SK-N-SH treated with all-trans-retinoic acid at 6 μM for 48 hours (cell line): ENCODE results near the gene VDAC1.

Experiments used
- ESRRG ChIP-seq: fragments of 250-450 bp; sonication (Bioruptor Pico); IDR thresholded peaks from 2 replicates; pipeline ENCODE4 v1.6.1; 2021; ENCODE audit warnings: mild to moderate bottlenecking
- POU6F1 ChIP-seq: fragments of 250-450 bp; sonication (Bioruptor Pico); IDR thresholded peaks from 2 replicates; pipeline ENCODE4 v1.8.0; 2021; ENCODE audit warnings: low read depth, mild to moderate bottlenecking, moderate library complexity, borderline replicate concordance
- RARB ChIP-seq: fragments of 250-450 bp; sonication (Bioruptor Pico); IDR thresholded peaks from 2 replicates; pipeline ENCODE4 v1.8.0; 2021; ENCODE audit warnings: mild to moderate bottlenecking, moderate library complexity
- TOX ChIP-seq: fragments of 250-450 bp; sonication (Bioruptor Pico); IDR thresholded peaks from 2 replicates; pipeline ENCODE4 v1.8.0; 2021; ENCODE audit warnings: mild to moderate bottlenecking, moderate library complexity, borderline replicate concordance
- TSHZ2 ChIP-seq: fragments of 250-450 bp; sonication (Bioruptor Pico); IDR thresholded peaks from 2 replicates; pipeline ENCODE4 v1.5.0; 2020; ENCODE audit warnings: mild to moderate bottlenecking, moderate library complexity
- ZFP3 ChIP-seq: fragments of 250-450 bp; sonication (Bioruptor Pico); IDR thresholded peaks from 2 replicates; pipeline ENCODE4 v1.5.0; 2020; ENCODE audit warnings: mild to moderate bottlenecking, moderate library complexity
- ZNF70 ChIP-seq: fragments of 450-650 bp; formaldehyde crosslinking; IDR thresholded peaks from 2 replicates; pipeline ENCODE4 v1.5.0; 2020; ENCODE audit warnings: mild to moderate bottlenecking, moderate library complexity

GRCh38 chr5:133957080-133957479, 47.7 kb downstream of the VDAC1 start:
- TF ChIP-seq ZFP3 (no peak), ESRRG (CRISPR knock-in tag) (no peak), RARB (no peak), POU6F1 (no peak), TOX (CRISPR knock-in tag) (no peak), ZNF70 (CRISPR knock-in tag) (no peak), TSHZ2 (CRISPR knock-in tag) (no peak)
